NOMO-1 treated with dmso at 0.1 percent for 144 hours (cell line): ENCODE data around the gene CRX.
"Not testable (repeated sequence)": the region's sequence is repeated elsewhere in the genome, so short reads cannot be mapped to it uniquely, and the experiment has no call there.

ENCODE experiments used
- DNase-seq: peaks from one replicate; lab custom pipeline; 2025; ENCODE audit not compliant: unreplicated experiment; lab: John Stamatoyannopoulos, UW

Gene CRX

GRCh38 chr19:47803148-47803547, 18.6 kb upstream of the CRX start:
- DNase-seq: not testable (repeated sequence)

GRCh38 chr19:47803671-47804070, 18.1 kb upstream of the CRX start:
- DNase-seq: not testable (repeated sequence)

GRCh38 chr19:47804451-47804850, 17.3 kb upstream of the CRX start, which contains the start of gene TPRX1:
TPRX1 (minus strand) TSS chr19:47804551; CDS start chr19:47804539, 12 bp downstream.
- not testable (repeated sequence) for DNase-seq

GRCh38 chr19:47805313-47805712, 16.4 kb upstream of the CRX start:
- DNase-seq: no peak

- no peak for DNase-seq
Measured at GRCh38 chr19:47806435-47806834, 15.3 kb upstream of the CRX start.

- peak; percentile 16 for DNase-seq
Measured at GRCh38 chr19:47813304-47813994, 8.3 kb upstream of the CRX start.

- DNase-seq: no peak
Measured at GRCh38 chr19:47813995-47814328, 7.8 kb upstream of the CRX start.

- not testable (repeated sequence) for DNase-seq
Measured at GRCh38 chr19:47816270-47816669, 5.5 kb upstream of the CRX start.

- DNase-seq: not testable (repeated sequence)
Measured at GRCh38 chr19:47818221-47818620, 3.5 kb upstream of the CRX start.

GRCh38 chr19:47819858-47820257, 1.9 kb upstream of the CRX start:
- DNase-seq: no peak

GRCh38 chr19:47820410-47820809, 1.3 kb upstream of the CRX start:
- DNase-seq: no peak

GRCh38 chr19:47824396-47824795, 2.7 kb downstream of the CRX start:
- DNase-seq: no peak

GRCh38 chr19:47826800-47827199, 5.1 kb downstream of the CRX start:
- DNase-seq: no peak

GRCh38 chr19:47832723-47833122, 11.0 kb downstream of the CRX start:
- DNase-seq: no peak

GRCh38 chr19:47836038-47836437, 14.3 kb downstream of the CRX start:
- DNase-seq: no peak

GRCh38 chr19:47839411-47839810, 17.7 kb downstream of the CRX start:
- DNase-seq: no peak

GRCh38 chr19:47839913-47840312, 18.2 kb downstream of the CRX start:
- DNase-seq: no peak

GRCh38 chr19:47842941-47843340, 21.2 kb downstream of the CRX start:
- DNase-seq: no peak

GRCh38 chr19:47848425-47848822, 26.7 kb downstream of the CRX start:
- DNase-seq: no peak

- DNase-seq: no peak
Measured at GRCh38 chr19:47848823-47849473, 27.2 kb downstream of the CRX start.

- no peak for DNase-seq
Measured at GRCh38 chr19:47853003-47853402, 31.3 kb downstream of the CRX start.

GRCh38 chr19:47854459-47854858, 32.7 kb downstream of the CRX start:
- DNase-seq: no peak

GRCh38 chr19:47858231-47858630, 36.5 kb downstream of the CRX start:
- DNase-seq: not testable (repeated sequence)
